ENCODE results near the gene ZNF775.

ZNF775 gene

GRCh38 chr7:150357771-150358427 is 21.2 kb upstream of the ZNF775 start:
- no peak for DNase-seq (ENCODE audit: low read depth)
- TF ChIP-seq, protein P1, sequence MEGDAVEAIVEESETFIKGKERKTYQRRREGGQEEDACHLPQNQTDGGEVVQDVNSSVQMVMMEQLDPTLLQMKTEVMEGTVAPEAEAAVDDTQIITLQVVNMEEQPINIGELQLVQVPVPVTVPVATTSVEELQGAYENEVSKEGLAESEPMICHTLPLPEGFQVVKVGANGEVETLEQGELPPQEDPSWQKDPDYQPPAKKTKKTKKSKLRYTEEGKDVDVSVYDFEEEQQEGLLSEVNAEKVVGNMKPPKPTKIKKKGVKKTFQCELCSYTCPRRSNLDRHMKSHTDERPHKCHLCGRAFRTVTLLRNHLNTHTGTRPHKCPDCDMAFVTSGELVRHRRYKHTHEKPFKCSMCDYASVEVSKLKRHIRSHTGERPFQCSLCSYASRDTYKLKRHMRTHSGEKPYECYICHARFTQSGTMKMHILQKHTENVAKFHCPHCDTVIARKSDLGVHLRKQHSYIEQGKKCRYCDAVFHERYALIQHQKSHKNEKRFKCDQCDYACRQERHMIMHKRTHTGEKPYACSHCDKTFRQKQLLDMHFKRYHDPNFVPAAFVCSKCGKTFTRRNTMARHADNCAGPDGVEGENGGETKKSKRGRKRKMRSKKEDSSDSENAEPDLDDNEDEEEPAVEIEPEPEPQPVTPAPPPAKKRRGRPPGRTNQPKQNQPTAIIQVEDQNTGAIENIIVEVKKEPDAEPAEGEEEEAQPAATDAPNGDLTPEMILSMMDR (IDR thresholded peaks at IDR 0.05; ENCODE audit: low read length, missing control alignments) = no peak
- H3K4me3 ChIP-seq (replicated peaks; ENCODE audit: low read depth, low read length) = no peak overlapping the region

GRCh38 chr7:150358433-150358832 is 20.7 kb upstream of the ZNF775 start:
- TF ChIP-seq, protein P1 (IDR thresholded peaks at IDR 0.05; ENCODE audit: low read length, missing control alignments) = no peak
- DNase-seq (ENCODE audit: low read depth) = no peak
- no peak overlapping the region for H3K4me3 ChIP-seq (replicated peaks; ENCODE audit: low read depth, low read length)

DNA sequence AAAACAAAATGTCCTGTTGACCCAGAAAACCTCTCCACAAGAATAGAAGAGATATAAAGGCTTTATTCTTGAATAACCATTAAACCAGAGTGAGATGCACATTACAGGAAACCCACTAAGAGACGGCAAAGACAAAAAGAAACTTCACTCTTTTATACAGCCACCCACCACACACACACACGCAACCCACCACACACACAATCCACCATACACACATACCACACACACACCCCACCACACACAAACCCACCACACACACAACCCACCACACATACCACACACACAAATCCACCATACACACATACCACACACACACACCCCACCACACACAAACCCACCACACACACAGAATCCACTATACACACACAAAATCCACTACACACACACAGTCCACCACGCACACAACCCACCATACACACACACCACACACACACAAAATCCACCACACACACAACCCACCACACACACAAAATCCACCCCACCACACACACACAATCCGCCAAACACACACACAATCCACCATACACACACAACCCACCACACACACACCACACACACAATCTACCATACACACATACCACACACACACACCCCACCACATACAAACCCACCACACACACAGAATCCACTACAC is 20.0 kb upstream of the ZNF775 start:
- H3K4me3 ChIP-seq (replicated peaks; ENCODE audit: low read depth, low read length) = no peak overlapping the region
- TF ChIP-seq, protein P1 (IDR thresholded peaks at IDR 0.05; ENCODE audit: low read length, missing control alignments) = no peak
- no peak for DNase-seq (ENCODE audit: low read depth)

DNA sequence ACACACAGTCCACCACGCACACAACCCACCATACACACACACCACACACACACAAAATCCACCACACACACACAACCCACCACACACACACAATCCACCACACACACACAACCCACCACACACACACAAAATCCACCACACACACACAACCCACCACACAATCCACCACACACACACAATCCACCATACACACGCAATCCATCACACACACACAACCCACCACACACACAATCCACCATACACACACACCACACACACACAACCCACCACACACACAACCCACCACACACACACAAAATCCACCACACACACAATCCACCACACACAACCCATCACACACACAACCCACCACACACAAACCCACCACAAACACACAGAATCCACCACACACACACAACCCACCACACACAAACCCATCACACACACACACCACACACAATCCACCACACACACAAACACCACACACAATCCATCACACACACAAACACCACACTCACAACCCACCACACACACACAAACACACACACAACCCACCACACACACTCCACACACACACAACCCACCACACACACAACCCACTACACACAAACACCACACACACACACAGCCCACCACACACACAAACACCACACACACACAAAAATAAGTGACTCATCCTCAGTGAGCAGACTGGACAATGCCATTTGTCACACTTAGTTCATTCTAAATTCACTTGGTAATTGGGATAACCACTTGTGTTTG is 19.3 kb upstream of the ZNF775 start:
- no peak overlapping the region for H3K4me3 ChIP-seq (replicated peaks; ENCODE audit: low read depth, low read length)
- TF ChIP-seq, protein P1 (IDR thresholded peaks at IDR 0.05; ENCODE audit: low read length, missing control alignments) = no peak
- no peak for DNase-seq (ENCODE audit: low read depth)

DNA sequence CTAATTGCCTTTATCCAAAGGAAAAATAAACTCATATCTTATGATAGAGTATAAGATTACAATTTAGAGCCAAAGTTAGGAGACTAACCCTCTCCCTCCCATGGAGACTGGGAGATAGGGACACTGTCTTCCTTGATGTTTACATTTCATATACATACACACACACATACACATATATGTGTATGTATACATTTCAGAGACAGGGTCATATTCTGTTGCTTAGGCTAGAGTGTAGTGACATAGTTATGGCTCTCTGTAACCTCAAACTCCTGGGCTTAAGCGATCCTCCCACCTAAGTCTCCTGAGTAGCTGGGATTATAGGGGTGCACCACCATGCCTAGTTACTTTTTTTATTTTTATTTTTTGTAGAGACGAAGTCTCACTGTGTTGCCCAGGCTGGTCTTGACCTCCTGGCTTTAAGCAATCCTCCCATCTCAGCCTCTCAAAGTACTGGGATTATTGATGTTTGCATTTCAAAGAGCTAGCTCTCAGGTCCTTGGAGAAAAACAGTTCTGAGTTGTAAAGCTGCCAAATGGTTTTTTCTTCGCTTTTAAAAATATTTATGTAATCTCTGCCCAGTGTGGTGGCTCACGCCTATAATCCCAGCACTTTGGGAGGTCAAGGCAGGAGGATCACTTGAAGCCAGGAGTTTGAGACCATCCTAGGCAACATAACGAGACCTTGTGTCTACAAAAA is 18.6 kb upstream of the ZNF775 start:
- no peak for DNase-seq (ENCODE audit: low read depth)
- no peak overlapping the region for H3K4me3 ChIP-seq (replicated peaks; ENCODE audit: low read depth, low read length)
- TF ChIP-seq, protein P1 (IDR thresholded peaks at IDR 0.05; ENCODE audit: low read length, missing control alignments) = no peak

DNA sequence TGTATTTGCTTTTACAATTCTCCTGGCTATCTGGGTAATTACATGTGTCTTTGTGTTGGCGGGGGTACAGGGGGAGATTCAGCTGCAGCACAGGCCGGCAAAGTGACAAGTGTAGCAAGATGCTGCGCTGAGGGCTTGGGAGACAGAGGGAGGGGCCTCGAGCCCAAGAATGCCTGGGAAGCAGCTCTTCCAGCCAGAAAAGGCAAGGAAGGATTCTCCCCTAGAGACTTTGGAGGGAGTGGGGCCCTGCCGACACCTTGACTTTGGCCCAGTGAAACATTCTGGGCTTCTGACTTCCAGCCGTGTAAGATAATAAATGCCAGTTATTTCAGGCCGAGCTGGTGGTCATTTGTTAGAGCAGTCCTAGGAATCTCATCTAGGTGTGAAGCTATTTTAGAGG is 17.7 kb upstream of the ZNF775 start:
- TF ChIP-seq, protein P1 (IDR thresholded peaks at IDR 0.05; ENCODE audit: low read length, missing control alignments) = no peak
- H3K4me3 ChIP-seq (replicated peaks; ENCODE audit: low read depth, low read length) = no peak overlapping the region
- no peak for DNase-seq (ENCODE audit: low read depth)
